Esophagus squamous epithelium (tissue), 4 donors: Measurements from ENCODE around the gene RUFY3.

Experiments
- CTCF ChIP-seq, 6 experiments: fragments of 450-650 bp in 4 of 6; fragments of 200-600 bp in 2 of 6; sonication (generic) in 2 of 6; IDR thresholded peaks; one replicate each; pipeline ENCODE4 v1.5.1; 2016 to 2019; ENCODE audit warnings: antibody characterized with exemption in 6 of 6, mild to moderate bottlenecking in 4 of 6, moderate library complexity in 4 of 6
- POLR2A ChIP-seq, 4 donors: fragments of 450-650 bp; IDR thresholded peaks; one replicate each; pipeline ENCODE4 v1.6.1; 2017; ENCODE audit warnings: antibody characterized with exemption in 4 of 4, mild to moderate bottlenecking in 4 of 4, moderate library complexity in 3 of 4

- no peak for TF ChIP-seq CTCF (IDR thresholded peaks at IDR 0.05)
- TF ChIP-seq POLR2A (IDR thresholded peaks at IDR 0.05), result no peak
These were observed 95.1 kb downstream of the RUFY3 start for GRCh38 chr4:70816894-70817293.
